ENCODE results near the gene CCDC32.
"Not testable (repeated sequence)": the region's sequence is repeated elsewhere in the genome, so short reads cannot be mapped to it uniquely, and the experiment has no call there.

Gene CCDC32

GRCh38 chr15:40564591-40565332, at the start of gene CCDC32:
CCDC32 (minus strand) TSS chr15:40565042; CDS start chr15:40563015, 2,027 bp downstream.
- DNase-seq (ENCODE audit: low read depth in 2 of 2): peak; percentile 95 to 96

GRCh38 chr15:40613080-40613479, 48.2 kb upstream of the CCDC32 start:
- no peak for DNase-seq (ENCODE audit: low read depth in 2 of 2)

GRCh38 chr15:40603935-40604334, 39.1 kb upstream of the CCDC32 start:
- no peak for DNase-seq (ENCODE audit: low read depth in 2 of 2)

- DNase-seq (ENCODE audit: low read depth in 2 of 2): no peak
Measured at GRCh38 chr15:40600956-40601355, 36.1 kb upstream of the CCDC32 start.

- no peak for DNase-seq (ENCODE audit: low read depth in 2 of 2)
Measured at GRCh38 chr15:40598672-40599071, 33.8 kb upstream of the CCDC32 start.

- no peak for DNase-seq (ENCODE audit: low read depth in 2 of 2)
Measured at GRCh38 chr15:40598126-40598525, 33.3 kb upstream of the CCDC32 start.

GRCh38 chr15:40597024-40597423, 32.2 kb upstream of the CCDC32 start:
- no peak for DNase-seq (ENCODE audit: low read depth in 2 of 2)

GRCh38 chr15:40595773-40596172, 30.9 kb upstream of the CCDC32 start:
- no peak for DNase-seq (ENCODE audit: low read depth in 2 of 2)

- DNase-seq (ENCODE audit: low read depth in 2 of 2): no peak
Measured at GRCh38 chr15:40595219-40595618, 30.4 kb upstream of the CCDC32 start.

GRCh38 chr15:40594429-40594836, 29.6 kb upstream of the CCDC32 start:
- DNase-seq (ENCODE audit: low read depth in 2 of 2): no peak

GRCh38 chr15:40593588-40594428, 29.0 kb upstream of the CCDC32 start, which contains the start of gene KNL1:
KNL1 (plus strand) TSS chr15:40594249; CDS start chr15:40602932, 8,683 bp downstream.
- DNase-seq (ENCODE audit: low read depth in 2 of 2): peak; percentile 92 to 94

- no peak for DNase-seq (ENCODE audit: low read depth in 2 of 2)
Measured at GRCh38 chr15:40593165-40593564, 28.3 kb upstream of the CCDC32 start.

- DNase-seq (ENCODE audit: low read depth in 2 of 2): no peak
Measured at GRCh38 chr15:40591389-40591788, 26.5 kb upstream of the CCDC32 start.

- DNase-seq (ENCODE audit: low read depth in 2 of 2): no peak
Measured at GRCh38 chr15:40590667-40591050, 25.8 kb upstream of the CCDC32 start.

- no peak for DNase-seq (ENCODE audit: low read depth in 2 of 2)
Measured at GRCh38 chr15:40584191-40584590, 19.3 kb upstream of the CCDC32 start.

- DNase-seq (ENCODE audit: low read depth in 2 of 2): no peak
Measured at GRCh38 chr15:40582726-40583246, 17.9 kb upstream of the CCDC32 start.

- not testable (repeated sequence) for DNase-seq (ENCODE audit: low read depth in 2 of 2)
Measured at GRCh38 chr15:40581796-40582195, 17.0 kb upstream of the CCDC32 start.

- no peak for DNase-seq (ENCODE audit: low read depth in 2 of 2)
Measured at GRCh38 chr15:40578892-40579291, 14.1 kb upstream of the CCDC32 start.

GRCh38 chr15:40576914-40577313, 12.1 kb upstream of the CCDC32 start:
- DNase-seq (ENCODE audit: low read depth in 2 of 2): not testable (repeated sequence)

- no peak for DNase-seq (ENCODE audit: low read depth in 2 of 2)
Measured at GRCh38 chr15:40575113-40575512, 10.3 kb upstream of the CCDC32 start.

- DNase-seq (ENCODE audit: low read depth in 2 of 2): peak; percentile 77 to 78
Measured at GRCh38 chr15:40569129-40569953, 4.5 kb upstream of the CCDC32 start, which contains the start of gene RPUSD2. RPUSD2 (plus strand) TSS chr15:40569299; CDS start chr15:40569338, 39 bp downstream.

GRCh38 chr15:40567111-40567510, 2.3 kb upstream of the CCDC32 start:
- DNase-seq (ENCODE audit: low read depth in 2 of 2): no peak

All from fibroblast of skin of left quadriceps (primary cell).